Neural progenitor cell (in vitro differentiated cells): ENCODE measurements around the gene RETSAT.

Experiments
- CTCF ChIP-seq: fragments of 200-600 bp; sonication (generic); IDR thresholded peaks from 2 replicates; pipeline ENCODE4 v1.5.1; 2017; ENCODE audit warnings: antibody characterized with exemption, mild to moderate bottlenecking
- EZH2 ChIP-seq: fragments of 200-600 bp; sonication (generic); IDR thresholded peaks from 2 replicates; pipeline ENCODE4 v1.6.1; 2017; ENCODE audit warnings: antibody characterized with exemption, mild to moderate bottlenecking, moderate library complexity

- no peak for TF ChIP-seq CTCF
- TF ChIP-seq EZH2: no peak
Measured at GRCh38 chr2:85344356-85344954, 9.9 kb downstream of the RETSAT start.
